GM12874 (cell line): ENCODE data around the gene TMEM132C.

Experiments used
- TF ChIP-seq, protein P1 (sequence below): IDR thresholded peaks from 2 replicates; pipeline ENCODE4 v1.5.1; 2011; ENCODE audit warnings: low read depth, mild to moderate bottlenecking, control low read depth, low read length, moderate library complexity; ENCODE audit not compliant: insufficient read depth

Gene TMEM132C

DNA sequence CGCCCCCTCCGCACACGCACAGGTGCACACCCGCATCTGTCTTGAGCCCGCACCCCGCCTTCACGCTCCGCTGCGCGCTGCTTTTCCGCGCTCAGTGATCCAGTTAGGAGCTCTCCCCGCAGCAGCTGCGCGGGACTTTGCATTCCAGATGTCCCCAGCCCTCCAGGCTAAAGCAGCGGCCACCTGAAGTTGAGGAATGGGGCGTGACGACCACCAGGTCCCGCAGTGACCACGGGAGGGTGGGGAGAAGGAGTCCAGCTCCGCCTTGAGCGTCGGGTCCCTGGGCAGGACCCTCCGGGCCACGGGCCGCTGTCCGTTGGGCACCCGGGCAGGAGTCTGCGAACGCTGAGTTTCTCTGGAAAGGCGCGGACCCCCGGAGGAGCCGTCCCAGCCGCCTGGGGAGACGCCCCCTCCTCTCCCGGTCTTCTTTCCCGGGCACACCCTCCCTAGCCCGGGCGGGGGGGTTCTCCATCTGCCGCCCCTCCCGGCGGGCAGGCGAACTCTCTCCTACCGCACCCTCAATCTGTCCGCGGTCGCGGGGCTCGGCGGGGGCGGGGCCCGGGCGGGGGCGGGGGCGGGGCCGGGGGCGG is 334 bp upstream of the TMEM132C start:
- TF ChIP-seq, protein P1, sequence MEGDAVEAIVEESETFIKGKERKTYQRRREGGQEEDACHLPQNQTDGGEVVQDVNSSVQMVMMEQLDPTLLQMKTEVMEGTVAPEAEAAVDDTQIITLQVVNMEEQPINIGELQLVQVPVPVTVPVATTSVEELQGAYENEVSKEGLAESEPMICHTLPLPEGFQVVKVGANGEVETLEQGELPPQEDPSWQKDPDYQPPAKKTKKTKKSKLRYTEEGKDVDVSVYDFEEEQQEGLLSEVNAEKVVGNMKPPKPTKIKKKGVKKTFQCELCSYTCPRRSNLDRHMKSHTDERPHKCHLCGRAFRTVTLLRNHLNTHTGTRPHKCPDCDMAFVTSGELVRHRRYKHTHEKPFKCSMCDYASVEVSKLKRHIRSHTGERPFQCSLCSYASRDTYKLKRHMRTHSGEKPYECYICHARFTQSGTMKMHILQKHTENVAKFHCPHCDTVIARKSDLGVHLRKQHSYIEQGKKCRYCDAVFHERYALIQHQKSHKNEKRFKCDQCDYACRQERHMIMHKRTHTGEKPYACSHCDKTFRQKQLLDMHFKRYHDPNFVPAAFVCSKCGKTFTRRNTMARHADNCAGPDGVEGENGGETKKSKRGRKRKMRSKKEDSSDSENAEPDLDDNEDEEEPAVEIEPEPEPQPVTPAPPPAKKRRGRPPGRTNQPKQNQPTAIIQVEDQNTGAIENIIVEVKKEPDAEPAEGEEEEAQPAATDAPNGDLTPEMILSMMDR: no peak

DNA sequence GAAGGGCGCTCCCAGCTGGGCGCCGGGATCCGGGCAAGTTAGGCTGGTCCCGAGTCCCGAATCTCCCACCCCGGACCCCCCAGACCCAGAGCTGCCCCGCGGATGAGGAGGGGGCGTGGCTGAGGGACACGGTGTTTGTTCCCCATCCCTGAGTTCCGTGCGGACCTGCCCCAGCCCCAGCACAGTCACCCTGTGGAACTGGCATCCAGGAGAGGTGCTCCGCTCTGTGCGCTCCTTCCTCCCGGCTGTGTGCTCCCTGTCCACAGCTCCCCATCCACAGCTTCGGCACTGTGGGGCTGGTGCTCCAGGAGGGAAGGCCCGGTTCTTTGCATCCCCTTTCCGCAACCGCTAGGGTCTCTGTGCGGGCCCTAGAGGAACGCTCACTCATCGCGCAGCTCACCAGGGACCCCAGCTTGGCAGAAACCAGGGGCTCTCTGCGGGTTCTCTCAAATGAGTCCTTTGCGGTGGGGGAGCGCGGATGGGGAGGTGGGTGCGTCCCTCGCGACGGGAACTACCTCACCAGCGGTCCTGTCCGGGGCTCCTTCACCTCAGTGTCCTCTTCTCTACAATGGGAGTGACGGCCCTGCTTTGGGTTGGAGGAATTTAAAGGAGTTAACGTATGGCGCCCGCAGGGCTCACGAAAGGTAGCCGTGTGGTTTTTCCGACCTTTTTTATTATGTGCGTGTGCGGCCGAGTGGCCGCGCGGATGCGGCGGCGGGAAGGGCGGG is 845 bp downstream of the TMEM132C start:
- TF ChIP-seq, protein P1: no peak

- TF ChIP-seq, protein P1: no peak
Measured at GRCh38 chr12:128268379-128268995, 1.5 kb downstream of the TMEM132C start.

GRCh38 chr12:128269181-128269591 is 2.2 kb downstream of the TMEM132C start:
- TF ChIP-seq, protein P1: no peak

DNA sequence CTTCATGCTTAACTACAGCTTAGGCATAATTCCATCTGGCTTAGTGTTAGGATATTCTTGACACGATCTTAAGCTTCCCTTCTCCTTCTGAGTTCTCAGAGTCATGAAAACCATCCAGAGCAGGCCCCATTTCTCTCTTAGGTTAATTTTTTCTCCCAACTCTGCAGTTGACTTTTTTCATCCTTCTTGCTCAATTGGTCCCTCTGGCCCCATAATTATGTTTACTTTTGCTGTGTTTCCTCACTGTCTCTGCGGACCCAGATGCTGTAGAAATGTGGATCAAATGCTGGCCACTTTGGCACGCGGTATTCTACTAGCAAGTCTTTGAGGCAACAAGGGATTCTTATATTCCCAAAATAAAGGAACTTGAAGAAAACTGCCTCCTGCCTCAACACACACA is 9.5 kb downstream of the TMEM132C start:
- TF ChIP-seq, protein P1: no peak

DNA sequence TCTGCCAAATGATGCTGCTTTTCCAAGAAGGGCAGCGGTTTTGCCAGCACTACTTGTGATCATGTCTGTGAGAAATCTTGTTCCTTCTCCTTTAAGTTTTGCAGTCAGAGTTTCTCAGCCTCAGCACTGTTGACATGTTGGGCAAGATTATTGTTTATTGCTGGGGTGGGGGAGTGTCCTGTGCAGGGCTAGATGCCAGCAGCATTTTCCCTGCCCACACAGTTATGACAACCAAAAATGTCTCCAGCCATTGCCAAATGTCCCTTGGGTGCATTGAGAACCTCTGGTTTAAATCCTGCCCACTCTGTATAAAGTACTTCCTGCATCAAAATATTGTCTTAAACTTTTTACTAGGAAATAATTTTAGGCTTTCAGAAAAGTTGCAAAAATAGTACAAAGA is 20.0 kb downstream of the TMEM132C start:
- TF ChIP-seq, protein P1: no peak

DNA sequence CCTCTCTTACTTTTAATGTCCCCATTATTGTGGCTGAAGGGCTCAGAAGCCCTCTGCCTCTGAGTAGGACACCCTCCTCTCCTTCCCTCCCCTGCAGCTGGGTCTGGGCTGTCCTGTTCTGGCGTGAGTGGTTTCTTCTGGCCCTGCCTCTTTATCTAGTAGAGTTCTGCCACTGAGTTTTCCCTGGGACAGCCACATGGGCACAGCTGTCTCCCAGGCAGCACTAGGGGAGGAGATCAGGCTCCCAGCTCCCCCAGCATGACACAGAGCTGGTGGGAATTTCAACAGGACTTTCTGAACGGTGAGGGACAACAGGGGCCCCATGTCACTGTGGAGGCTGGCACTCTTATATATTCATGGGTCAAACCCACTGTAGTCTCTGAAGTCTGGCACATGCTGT is 21.4 kb downstream of the TMEM132C start:
- TF ChIP-seq, protein P1: no peak
